HL-60/S4 (cell line): ENCODE results near the gene FAM228A.

Source experiments
- in situ Hi-C: fragments of 300-500 bp; cut with MboI; formaldehyde crosslinking; loops from 2 replicates; pipeline ENCODE4 v1.14.3; 2022; ENCODE audit warnings: low sequenced_read_pairs

Gene FAM228A

DNA sequence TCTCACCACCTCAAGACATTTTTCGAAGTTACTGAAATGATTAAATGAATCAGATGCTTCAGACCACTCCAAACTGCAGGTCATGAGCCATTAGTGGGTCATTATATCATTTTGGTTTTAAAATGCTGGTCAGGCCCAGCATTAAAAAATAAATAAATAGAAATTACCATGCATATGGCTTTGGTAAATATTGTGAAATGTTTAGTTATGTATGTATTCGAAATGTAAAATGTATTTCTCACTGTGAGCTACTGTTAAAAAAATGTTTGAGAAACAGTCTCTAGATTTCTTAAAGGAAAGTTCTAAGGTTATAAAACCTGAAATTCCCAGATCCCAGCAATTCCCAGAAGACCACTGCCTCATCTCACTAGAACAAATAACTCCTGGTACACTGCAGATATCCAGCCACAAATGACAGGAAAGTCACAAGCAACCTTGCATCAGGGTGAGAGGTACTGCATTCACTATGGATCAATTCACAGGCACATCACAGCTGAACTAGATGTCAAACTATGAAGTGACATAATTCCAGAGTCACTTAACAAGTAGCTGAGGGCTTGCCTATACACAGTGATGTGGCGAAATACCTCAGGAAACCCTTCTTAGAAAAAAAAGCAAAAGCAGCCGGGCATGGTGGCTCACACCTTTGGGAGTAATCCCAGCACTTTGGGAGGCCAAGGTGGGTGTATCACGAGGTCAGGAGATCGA is 46.6 kb downstream of the FAM228A start:
- in situ Hi-C loops = no loop called here

DNA sequence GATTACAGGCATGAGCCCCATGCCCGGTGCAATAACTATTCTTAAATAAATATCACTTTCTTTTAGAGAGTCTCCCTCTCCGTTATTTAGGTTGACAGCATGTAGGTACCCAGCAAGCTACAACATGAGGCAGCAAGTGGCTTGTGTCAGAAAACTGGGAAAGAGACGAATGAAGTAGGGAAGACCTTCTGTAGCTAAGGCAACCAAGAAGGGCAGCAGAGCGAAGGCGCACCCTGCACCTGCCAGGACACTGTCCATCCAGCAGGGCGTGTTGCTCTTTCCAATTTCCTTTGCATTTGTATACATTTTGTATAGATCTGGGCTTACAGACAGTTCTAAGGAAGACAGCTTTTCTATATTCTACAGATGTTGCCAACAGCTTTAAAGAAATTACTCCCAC is 48.1 kb downstream of the FAM228A start:
- in situ Hi-C loops = no loop called here

DNA sequence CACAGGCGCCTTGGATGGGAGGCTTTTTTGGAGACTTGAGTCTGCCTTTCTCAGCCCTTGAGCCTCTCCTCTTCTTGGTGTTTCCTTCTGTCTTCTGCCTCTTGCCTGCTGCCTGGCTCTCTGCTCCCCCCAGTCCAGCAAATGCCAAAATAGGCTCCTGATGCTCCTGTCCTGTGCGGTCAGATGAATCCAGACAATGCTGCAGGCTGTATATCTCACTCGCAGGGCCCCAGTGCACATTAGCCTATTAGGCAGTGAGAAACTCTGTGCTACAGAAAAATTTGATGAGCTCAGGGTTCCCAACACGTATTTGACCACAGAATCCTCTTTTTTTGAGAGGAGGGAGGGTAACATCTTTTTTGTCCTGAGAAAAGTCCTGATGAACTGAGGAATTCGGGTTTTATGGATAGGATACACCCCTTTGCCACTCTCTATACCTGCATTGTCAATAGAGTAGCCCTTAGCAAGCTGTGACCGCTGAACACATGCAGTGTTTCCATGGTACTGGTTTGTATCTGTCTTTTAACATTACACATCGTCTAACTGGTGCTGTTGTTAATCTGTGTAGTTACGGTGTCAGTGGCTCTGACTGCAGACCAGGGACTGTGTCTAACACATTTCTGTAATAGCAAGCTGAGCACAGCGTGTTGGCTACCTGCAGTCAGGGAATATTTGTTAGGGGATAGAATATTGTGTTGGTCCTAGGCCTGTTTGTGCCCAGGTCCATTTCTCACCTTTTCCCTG is 50.8 kb downstream of the FAM228A start:
- in situ Hi-C loops = no loop called here

DNA sequence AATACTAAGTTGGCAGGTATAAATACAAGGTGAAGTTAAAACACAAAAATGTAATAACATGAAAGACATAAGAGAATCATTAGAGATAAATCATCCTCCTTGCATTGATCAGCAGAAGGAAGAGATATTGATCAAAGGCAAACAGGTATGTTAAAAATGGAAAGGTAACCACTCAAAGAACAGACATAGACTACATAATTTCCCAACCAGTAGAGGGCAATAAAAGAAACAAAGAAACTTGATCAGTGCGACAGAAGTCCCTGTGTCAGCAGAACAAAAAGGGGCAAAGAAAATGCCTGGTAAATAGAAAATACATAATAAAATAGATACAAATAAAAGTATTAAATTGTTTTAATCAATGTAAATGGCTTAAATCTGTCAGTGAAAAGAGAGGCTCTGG is 53.6 kb downstream of the FAM228A start:
- in situ Hi-C loops = no loop called here

DNA sequence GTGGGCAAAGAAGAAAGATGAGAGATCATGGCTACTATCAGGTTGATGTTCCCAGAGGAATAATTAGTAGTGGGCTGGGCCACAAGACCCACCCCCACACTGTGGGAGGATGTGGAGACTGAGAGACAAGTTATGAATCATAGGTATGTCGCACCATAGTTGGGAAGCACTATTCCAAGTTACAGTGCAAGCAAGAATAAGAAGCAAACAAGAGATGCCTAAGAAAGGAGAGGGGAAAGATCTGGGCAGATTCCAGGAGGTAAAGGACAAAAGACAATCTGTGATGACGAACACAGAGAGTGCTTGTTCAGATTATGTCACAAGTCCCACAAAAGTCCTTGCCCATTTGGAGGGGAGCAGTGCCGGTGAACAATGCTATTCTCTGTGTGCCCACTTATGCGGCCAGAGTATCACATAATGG is 56.6 kb downstream of the FAM228A start:
- in situ Hi-C loops = no loop called here

DNA sequence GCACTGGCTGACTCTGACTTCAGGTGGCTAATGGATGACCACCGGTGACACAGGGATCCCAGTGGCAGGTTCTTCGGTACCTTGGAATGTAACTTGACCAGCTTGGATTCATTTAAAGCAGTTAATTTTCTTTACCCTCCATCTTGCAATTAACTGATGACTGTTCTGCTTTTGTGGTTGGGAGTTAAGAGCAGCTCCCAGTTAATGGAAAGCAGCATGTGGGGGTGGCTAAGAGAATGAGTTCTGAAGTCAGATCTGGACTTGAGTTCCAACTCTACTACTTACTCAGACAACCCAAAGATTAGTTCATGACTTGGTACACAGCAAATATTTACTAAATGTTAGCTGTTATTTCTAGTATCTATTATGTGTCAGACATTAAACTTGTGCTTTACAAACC is 58.5 kb downstream of the FAM228A start:
- in situ Hi-C loops = no loop called here

DNA sequence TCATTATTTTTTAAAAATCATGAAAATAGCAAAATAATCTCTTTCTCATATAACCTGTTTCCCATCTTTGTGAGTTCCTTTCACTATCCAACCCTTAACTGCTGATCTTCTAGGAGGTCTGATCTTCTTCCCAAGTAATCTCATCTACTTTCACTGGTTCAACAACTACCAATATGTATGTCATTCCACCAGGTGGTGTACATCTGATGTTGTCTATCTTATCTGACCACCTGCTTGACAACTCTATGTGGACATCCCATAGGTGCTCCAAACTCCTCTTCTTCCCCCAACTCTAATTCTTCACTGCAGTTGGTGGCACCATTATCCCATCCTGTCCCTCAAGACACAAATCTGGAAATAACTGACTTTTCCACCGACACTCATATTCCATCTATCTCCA is 62.5 kb downstream of the FAM228A start:
- in situ Hi-C loops = no loop called here

DNA sequence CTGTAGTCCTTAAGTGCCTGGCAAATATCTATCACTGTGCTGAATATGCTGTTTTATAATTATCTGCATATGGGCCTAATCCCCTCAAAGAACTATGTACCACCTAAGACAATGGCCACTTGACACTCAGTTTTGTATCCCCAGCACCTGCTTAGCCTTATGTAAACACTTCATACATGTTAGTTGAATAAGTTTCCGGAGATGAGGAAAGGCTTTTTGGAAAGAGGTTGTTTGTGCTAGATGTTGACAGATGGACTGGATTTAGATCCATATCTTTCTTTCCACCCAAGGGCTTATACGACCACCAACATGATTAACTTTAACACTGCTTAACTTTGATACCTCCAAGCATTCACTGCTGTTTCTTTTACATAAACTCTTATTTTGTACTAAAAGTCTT is 63.3 kb downstream of the FAM228A start:
- in situ Hi-C loops = no loop called here

DNA sequence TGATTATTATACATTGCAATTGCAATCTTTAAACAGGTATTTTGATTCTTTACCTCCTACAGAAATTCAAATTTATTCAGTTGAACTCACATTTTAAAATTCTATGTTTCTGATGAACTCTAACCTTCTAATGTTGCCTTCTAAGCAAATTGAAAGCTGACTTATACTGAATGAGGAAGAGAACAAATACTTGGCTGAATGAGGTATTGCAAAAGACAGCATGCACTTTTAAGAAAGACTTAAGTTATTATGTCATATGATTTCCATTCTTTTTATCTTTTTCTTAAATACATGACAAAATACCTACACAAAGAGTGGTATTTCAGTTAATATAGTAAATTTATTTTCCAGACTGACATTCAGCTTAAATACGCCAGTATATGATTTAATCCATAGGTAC is 64.7 kb downstream of the FAM228A start:
- in situ Hi-C loops = no loop called here
